Measurements from ENCODE around the gene ACAT1. TPM values are rescaled to one million over a fixed set of nuclear protein-coding genes. Genes with fewer than 3 reads are reported as not detected.

ACAT1 gene
- total RNA-seq, 1 experiment from 2014 or later, result 118 TPM

- TF ChIP-seq, protein P1, sequence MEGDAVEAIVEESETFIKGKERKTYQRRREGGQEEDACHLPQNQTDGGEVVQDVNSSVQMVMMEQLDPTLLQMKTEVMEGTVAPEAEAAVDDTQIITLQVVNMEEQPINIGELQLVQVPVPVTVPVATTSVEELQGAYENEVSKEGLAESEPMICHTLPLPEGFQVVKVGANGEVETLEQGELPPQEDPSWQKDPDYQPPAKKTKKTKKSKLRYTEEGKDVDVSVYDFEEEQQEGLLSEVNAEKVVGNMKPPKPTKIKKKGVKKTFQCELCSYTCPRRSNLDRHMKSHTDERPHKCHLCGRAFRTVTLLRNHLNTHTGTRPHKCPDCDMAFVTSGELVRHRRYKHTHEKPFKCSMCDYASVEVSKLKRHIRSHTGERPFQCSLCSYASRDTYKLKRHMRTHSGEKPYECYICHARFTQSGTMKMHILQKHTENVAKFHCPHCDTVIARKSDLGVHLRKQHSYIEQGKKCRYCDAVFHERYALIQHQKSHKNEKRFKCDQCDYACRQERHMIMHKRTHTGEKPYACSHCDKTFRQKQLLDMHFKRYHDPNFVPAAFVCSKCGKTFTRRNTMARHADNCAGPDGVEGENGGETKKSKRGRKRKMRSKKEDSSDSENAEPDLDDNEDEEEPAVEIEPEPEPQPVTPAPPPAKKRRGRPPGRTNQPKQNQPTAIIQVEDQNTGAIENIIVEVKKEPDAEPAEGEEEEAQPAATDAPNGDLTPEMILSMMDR (conservative IDR thresholded peaks at IDR 0.05; ENCODE audit: low read depth, low read length), result no peak
- TF ChIP-seq EZH2 (IDR thresholded peaks at IDR 0.05; ENCODE audit: borderline replicate concordance, low read depth, low read length, poor library complexity, severe bottlenecking), result no peak
- DNase-seq (ENCODE audit: low spot score), result no peak
- ChIA-PET POLR2A (ENCODE audit: low non-redundant PET) (interaction anchor here (0.5 kb wide), 1 partner anchor 1040 kb away, joined by 3 read pairs; no protein-coding TSS in a partner anchor), CTCF (no interaction called here)
- H3K27ac ChIP-seq (ENCODE audit: low read depth, low read length, poor library complexity, severe bottlenecking), result no peak overlapping the region
- intact Hi-C loops (cut with micrococcal nuclease; ENCODE audit: unreplicated experiment), result no loop called here
- H3K27me3 ChIP-seq (replicated peaks; ENCODE audit: insufficient read depth, low read depth, low read length, poor library complexity), result no peaks in the 10 kb centered on the region
- peaks cover 39% of the 10 kb centered on the region for H3K36me3 ChIP-seq (ENCODE audit: insufficient read depth, low read length, poor library complexity, severe bottlenecking)
- H3K4me1 ChIP-seq (ENCODE audit: insufficient read depth, low read length, poor library complexity, severe bottlenecking), result no peaks in the 10 kb centered on the region
- BruUV-seq (replicated peaks), result no TSS peak
- H3K4me3 ChIP-seq (ENCODE audit: low read depth, low read length, poor library complexity, severe bottlenecking), result no peak overlapping the region
- H3K9me3 ChIP-seq (ENCODE audit: low read depth, low read length, poor library complexity, severe bottlenecking), result no peaks in the 10 kb centered on the region
These were observed 72.4 kb downstream of the ACAT1 start for GRCh38 chr11:108193725-108194124.

GRCh38 chr11:108196901-108197300 is 75.5 kb downstream of the ACAT1 start:
- Histone ChIP-seq H3K4me1 (ENCODE audit: insufficient read depth, low read length, poor library complexity, severe bottlenecking) (no peaks in the 10 kb centered on the region), H3K4me3 (ENCODE audit: low read depth, low read length, poor library complexity, severe bottlenecking) (no peak overlapping the region), H3K27me3 (replicated peaks; ENCODE audit: insufficient read depth, low read depth, low read length, poor library complexity) (no peaks in the 10 kb centered on the region), H3K27ac (ENCODE audit: low read depth, low read length, poor library complexity, severe bottlenecking) (no peak overlapping the region), H3K36me3 (ENCODE audit: insufficient read depth, low read length, poor library complexity, severe bottlenecking) (peaks cover 25% of the 10 kb centered on the region), H3K9me3 (ENCODE audit: low read depth, low read length, poor library complexity, severe bottlenecking) (no peaks in the 10 kb centered on the region)
- TF ChIP-seq, protein P1 (conservative IDR thresholded peaks at IDR 0.05; ENCODE audit: low read depth, low read length), result no peak
- no peak for TF ChIP-seq EZH2 (IDR thresholded peaks at IDR 0.05; ENCODE audit: borderline replicate concordance, low read depth, low read length, poor library complexity, severe bottlenecking)
- ChIA-PET CTCF (no interaction called here), POLR2A (ENCODE audit: low non-redundant PET) (no interaction called here)
- no TSS peak for BruUV-seq (replicated peaks)
- intact Hi-C loops (cut with micrococcal nuclease; ENCODE audit: unreplicated experiment), result no loop called here
- no peak for DNase-seq (ENCODE audit: low spot score)

Other genes starting within 250 kb of the ACAT1 start
- gene RAB39A, start 193.1 kb upstream of the ACAT1 start, total RNA-seq (2021), result 16.3 and 17.2 TPM in 2 replicates
- 62.3 and 63.1 TPM in 2 replicates for gene CUL5, start 112.7 kb upstream of the ACAT1 start, total RNA-seq (2021)
- gene NPAT, start 101.1 kb downstream of the ACAT1 start, total RNA-seq (2021), result 26.5 and 27.9 TPM in 2 replicates
- 68.8 and 72.5 TPM in 2 replicates for gene ATM, start 101.5 kb downstream of the ACAT1 start, total RNA-seq (2021)

Measured in A673 (cell line).